Stomach (tissue), 9 donors: ENCODE measurements around the gene ABCB8. TPM values are rescaled to one million over a fixed set of nuclear protein-coding genes. Genes with fewer than 3 reads are reported as not detected.

Experiments
- DNase-seq, 2 donors: peaks; one replicate each; pipeline versions ENCODE4 v3.0.0 to v3.0.0-alpha.2; 2013 to 2019
- H3K27ac ChIP-seq, 5 donors: fragments of 200-600 bp in 4 of 5; sonication (generic) in 4 of 5; one replicate each; pipeline ENCODE4 v1.5.1; 2013 to 2019; ENCODE audit warnings: mild to moderate bottlenecking in 1 of 5, moderate library complexity in 1 of 5
- H3K27me3 ChIP-seq, 3 donors: fragments of 200-600 bp; sonication (generic); one replicate each; pipeline ENCODE4 v1.5.1; 2017 to 2019; ENCODE audit warnings: mixed run types in 1 of 3
- H3K36me3 ChIP-seq, 4 donors: fragments of 200-600 bp; sonication (generic); 1 replicate in 3 of 4; 2 replicates in 1 of 4; pipeline ENCODE4 v1.5.1; 2016 to 2019
- H3K4me1 ChIP-seq, 4 donors: fragments of 200-600 bp; sonication (generic); one replicate each; pipeline ENCODE4 v1.5.1; 2016 to 2019
- H3K4me3 ChIP-seq, 4 donors: fragments of 200-600 bp; sonication (generic) in 3 of 4; one replicate each; pipeline ENCODE4 v1.5.1; 2016 to 2019; ENCODE audit warnings: mild to moderate bottlenecking in 1 of 4
- H3K9me3 ChIP-seq, 4 donors: fragments of 200-600 bp; sonication (generic); one replicate each; pipeline ENCODE4 v1.5.1; 2016 to 2019
- CTCF ChIP-seq, 7 experiments: fragments of 450-650 bp in 4 of 7; fragments of 200-600 bp in 3 of 7; sonication (generic) in 3 of 7; IDR thresholded peaks; one replicate each; pipeline ENCODE4 v1.5.1; 2016 to 2019; ENCODE audit warnings: antibody characterized with exemption in 7 of 7, control low read depth in 2 of 7, mild to moderate bottlenecking in 1 of 7
- EP300 ChIP-seq: sonication (generic); formaldehyde crosslinking; IDR thresholded peaks from one replicate; pipeline ENCODE4 v1.6.1; 2017; ENCODE audit warnings: antibody characterized with exemption
- POLR2A ChIP-seq, 4 donors: fragments of 450-650 bp; IDR thresholded peaks; one replicate each; pipeline ENCODE4 v1.6.1; 2016; ENCODE audit warnings: antibody characterized with exemption in 4 of 4, control low read depth in 2 of 4, mild to moderate bottlenecking in 1 of 4, moderate library complexity in 1 of 4
- POLR2AphosphoS5 ChIP-seq, 3 donors: sonication (generic); formaldehyde crosslinking; IDR thresholded peaks; one replicate each; pipeline ENCODE4 v1.6.1; 2016; ENCODE audit warnings: antibody characterized with exemption in 3 of 3
- WGBS, 5 donors: extraction: QIAGEN DNeasy Blood & Tissue Kit in 3 of 5; methylation state at CpG; one replicate each; pipeline versions ENCODE4 v1.1.5 to v1.1.7; 2013 to 2018; 5-methylcytosine and 5-hydroxymethylcytosine counted together
- intact Hi-C: fragments of 100-400 bp; cut with DNase I; formaldehyde crosslinking; loops from one replicate; pipeline ENCODE4 v1.15.1; 2023; ENCODE audit warnings: low total_unique reads
- polyA plus RNA-seq, 3 donors: library from polyadenylated mRNA; stranded (reverse); fragments of 200-250 nt; gene quantifications; one replicate each; pipeline ENCODE4 v1.2.3, GENCODE V29; 2013
- total RNA-seq, 5 donors: library from RNA; depleted of rRNA; stranded (reverse); fragments of >200 nt; gene quantifications; one replicate each; pipeline versions ENCODE4 v1.1.0 to v1.2.3, GENCODE V29; 2014 to 2016
- donor health status: healthy with polysubstance abuse.
- donor health status: Bipolar disorder and iron deficiency.
- donor health status: healthy.

The ABCB8 gene
- total and polyA plus RNA-seq, 8 donors = 9.5 to 57.2 (median 19.4) TPM

- intact Hi-C loops = no loop called here
- 96 to 98% (median 97%) methylated on average over 15 to 16 of the region's 16 CpGs for WGBS, 5 donors
- no peaks in the 10 kb centered on the region for H3K9me3 ChIP-seq
- no peaks in the 10 kb centered on the region for H3K36me3 ChIP-seq
- H3K4me3 ChIP-seq = no peak overlapping the region
- TF ChIP-seq POLR2A (IDR thresholded peaks at IDR 0.05) = no peak
- TF ChIP-seq EP300 = no peak
- H3K27me3 ChIP-seq = peaks cover 0 to 27% (median 6%) of the 10 kb centered on the region in 3 donors
- H3K4me1 ChIP-seq = peaks cover 0 to 20% (median 5%) of the 10 kb centered on the region in 4 donors
- DNase-seq = no peak
- H3K27ac ChIP-seq = no peak overlapping the region
These were observed 26.7 kb upstream of the ABCB8 start for GRCh38 chr7:151001546-151001945.

- peak in 1 of 2 donors; percentile 65 for DNase-seq
- H3K27me3 ChIP-seq = peaks cover 0 to 18% (median 0%) of the 10 kb centered on the region in 3 donors
- no peaks in the 10 kb centered on the region for H3K9me3 ChIP-seq
- no peak for TF ChIP-seq EP300
- H3K4me1 ChIP-seq = peaks cover 0 to 23% (median 15%) of the 10 kb centered on the region in 4 donors
- H3K27ac ChIP-seq = no peak overlapping the region
- H3K36me3 ChIP-seq = no peaks in the 10 kb centered on the region
- WGBS, 5 donors = 24 to 49% (median 45%) methylated on average over 12 of the region's 12 CpGs
- intact Hi-C loops = no loop called here
- no peak overlapping the region for H3K4me3 ChIP-seq
These were observed 24.7 kb upstream of the ABCB8 start for GRCh38 chr7:151003572-151003971.

- intact Hi-C loops = no loop called here
These were observed 22.7 kb upstream of the ABCB8 start for GRCh38 chr7:151005566-151005965.

GRCh38 chr7:151006590-151007300, 21.5 kb upstream of the ABCB8 start:
- no peak for TF ChIP-seq POLR2AphosphoS5 (IDR thresholded peaks at IDR 0.05)
- TF ChIP-seq CTCF (IDR thresholded peaks at IDR 0.05) = no peak
- TF ChIP-seq POLR2A (IDR thresholded peaks at IDR 0.05) = no peak
- TF ChIP-seq EP300 = no peak
- Histone ChIP-seq H3K9me3 (no peaks in the 10 kb centered on the region), H3K27me3 (peaks cover 0 to 41% (median 0%) of the 10 kb centered on the region in 3 donors), H3K4me1 (peaks cover 0 to 48% (median 33%) of the 10 kb centered on the region in 4 donors), H3K36me3 (no peaks in the 10 kb centered on the region), H3K27ac (no peak overlapping the region), H3K4me3 (no peak overlapping the region)
- DNase-seq = no peak
- intact Hi-C loops = no loop called here
- WGBS, 5 donors = 63 to 84% (median 79%) methylated on average over 7 to 23 of the region's 23 CpGs

More at GRCh38 chr7:151005566-151005965, 22.7 kb upstream of the ABCB8 start:
- Histone ChIP-seq H3K4me1 (peaks cover 0 to 39% (median 29%) of the 10 kb centered on the region in 4 donors), H3K9me3 (no peaks in the 10 kb centered on the region), H3K4me3 (no peak overlapping the region), H3K27ac (no peak overlapping the region), H3K36me3 (no peaks in the 10 kb centered on the region), H3K27me3 (peaks cover 0 to 31% (median 0%) of the 10 kb centered on the region in 3 donors)
- no peak for TF ChIP-seq POLR2AphosphoS5 (IDR thresholded peaks at IDR 0.05)
- no peak for TF ChIP-seq POLR2A (IDR thresholded peaks at IDR 0.05)
- no peak for DNase-seq
- WGBS, 5 donors = 77 to 93% (median 84%) methylated on average over 9 of the region's 9 CpGs

GRCh38 chr7:151007469-151007898, 20.8 kb upstream of the ABCB8 start:
- no peaks in the 10 kb centered on the region for H3K36me3 ChIP-seq
- no peak overlapping the region for H3K4me3 ChIP-seq
- TF ChIP-seq POLR2AphosphoS5 (IDR thresholded peaks at IDR 0.05) (no peak), CTCF (IDR thresholded peaks at IDR 0.05) (no peak)
- peaks cover 0 to 48% (median 2%) of the 10 kb centered on the region in 3 donors for H3K27me3 ChIP-seq
- intact Hi-C loops = no loop called here
- 44 to 73% (median 67%) methylated on average over 5 to 7 of the region's 7 CpGs for WGBS, 5 donors
- DNase-seq = no peak
- H3K9me3 ChIP-seq = no peaks in the 10 kb centered on the region
- H3K4me1 ChIP-seq = peaks cover 0 to 55% (median 35%) of the 10 kb centered on the region in 4 donors
- peak overlapping the region in 3 of 5 donors; percentile 15 to 56 (median 23) for H3K27ac ChIP-seq

GRCh38 chr7:151008143-151008510, 20.1 kb upstream of the ABCB8 start:
- H3K4me1 ChIP-seq = peaks cover 3 to 60% (median 40%) of the 10 kb centered on the region in 4 donors
- DNase-seq = peak in 1 of 2 donors; percentile 67
- H3K9me3 ChIP-seq = no peaks in the 10 kb centered on the region
- H3K4me3 ChIP-seq = peak overlapping the region; percentile 2 to 28 (median 15)
- 24 to 38% (median 33%) methylated on average over 11 of the region's 11 CpGs for WGBS, 5 donors
- intact Hi-C loops = no loop called here
- H3K36me3 ChIP-seq = no peaks in the 10 kb centered on the region
- H3K27ac ChIP-seq = peak overlapping the region in 3 of 5 donors; percentile 23 to 56 (median 35)
- TF ChIP-seq POLR2A (IDR thresholded peaks at IDR 0.05) = no peak
- TF ChIP-seq CTCF (IDR thresholded peaks at IDR 0.05) = no peak
- TF ChIP-seq POLR2AphosphoS5 (IDR thresholded peaks at IDR 0.05) = no peak
- no peak for TF ChIP-seq EP300
- peaks cover 0 to 55% (median 9%) of the 10 kb centered on the region in 3 donors for H3K27me3 ChIP-seq
